ENCODE measurements around the gene SMC4.

DNA sequence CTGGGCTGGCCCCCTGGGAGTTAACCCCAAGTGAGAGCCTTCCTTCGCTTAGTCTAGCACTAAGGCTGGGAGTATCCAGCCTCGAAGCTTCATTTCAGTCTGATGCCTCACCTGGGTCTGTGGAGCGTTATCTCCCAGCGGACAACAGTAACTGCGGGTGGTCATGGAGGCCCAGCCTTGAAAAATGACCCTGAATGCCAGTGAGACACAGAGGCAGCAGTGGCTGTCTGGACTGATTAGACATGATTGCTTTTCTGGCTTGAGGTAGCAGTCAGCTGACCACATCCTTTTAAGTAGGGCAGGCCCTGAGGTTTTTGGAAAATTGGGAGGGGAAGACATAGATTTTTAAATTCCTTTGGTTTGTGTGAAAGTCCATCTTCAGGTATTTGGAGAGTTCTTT is 78.3 kb downstream of the SMC4 start:
- TF ChIP-seq, protein P1, sequence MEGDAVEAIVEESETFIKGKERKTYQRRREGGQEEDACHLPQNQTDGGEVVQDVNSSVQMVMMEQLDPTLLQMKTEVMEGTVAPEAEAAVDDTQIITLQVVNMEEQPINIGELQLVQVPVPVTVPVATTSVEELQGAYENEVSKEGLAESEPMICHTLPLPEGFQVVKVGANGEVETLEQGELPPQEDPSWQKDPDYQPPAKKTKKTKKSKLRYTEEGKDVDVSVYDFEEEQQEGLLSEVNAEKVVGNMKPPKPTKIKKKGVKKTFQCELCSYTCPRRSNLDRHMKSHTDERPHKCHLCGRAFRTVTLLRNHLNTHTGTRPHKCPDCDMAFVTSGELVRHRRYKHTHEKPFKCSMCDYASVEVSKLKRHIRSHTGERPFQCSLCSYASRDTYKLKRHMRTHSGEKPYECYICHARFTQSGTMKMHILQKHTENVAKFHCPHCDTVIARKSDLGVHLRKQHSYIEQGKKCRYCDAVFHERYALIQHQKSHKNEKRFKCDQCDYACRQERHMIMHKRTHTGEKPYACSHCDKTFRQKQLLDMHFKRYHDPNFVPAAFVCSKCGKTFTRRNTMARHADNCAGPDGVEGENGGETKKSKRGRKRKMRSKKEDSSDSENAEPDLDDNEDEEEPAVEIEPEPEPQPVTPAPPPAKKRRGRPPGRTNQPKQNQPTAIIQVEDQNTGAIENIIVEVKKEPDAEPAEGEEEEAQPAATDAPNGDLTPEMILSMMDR (conservative IDR thresholded peaks at IDR 0.05; ENCODE audit: low read depth, low read length) = no peak
- no peak for TF ChIP-seq EZH2 (IDR thresholded peaks at IDR 0.05; ENCODE audit: low read length, unreplicated experiment)
- TF ChIP-seq EZH2phosphoT487 (IDR thresholded peaks at IDR 0.05; ENCODE audit: borderline replicate concordance, low read length) = no peak
